Esophagus squamous epithelium (tissue), 4 donors: ENCODE results near the gene NPHP3.

Experiments used
- POLR2A ChIP-seq, 4 donors: fragments of 450-650 bp; IDR thresholded peaks; one replicate each; pipeline ENCODE4 v1.6.1; 2017; ENCODE audit warnings: antibody characterized with exemption in 4 of 4, mild to moderate bottlenecking in 4 of 4, moderate library complexity in 3 of 4
- TF ChIP-seq, protein P1 (sequence below), 6 experiments: fragments of 450-650 bp in 4 of 6; fragments of 200-600 bp in 2 of 6; sonication (generic) in 2 of 6; IDR thresholded peaks; one replicate each; pipeline ENCODE4 v1.5.1; 2016 to 2019; ENCODE audit warnings: antibody characterized with exemption in 6 of 6, mild to moderate bottlenecking in 4 of 6, moderate library complexity in 4 of 6

DNA sequence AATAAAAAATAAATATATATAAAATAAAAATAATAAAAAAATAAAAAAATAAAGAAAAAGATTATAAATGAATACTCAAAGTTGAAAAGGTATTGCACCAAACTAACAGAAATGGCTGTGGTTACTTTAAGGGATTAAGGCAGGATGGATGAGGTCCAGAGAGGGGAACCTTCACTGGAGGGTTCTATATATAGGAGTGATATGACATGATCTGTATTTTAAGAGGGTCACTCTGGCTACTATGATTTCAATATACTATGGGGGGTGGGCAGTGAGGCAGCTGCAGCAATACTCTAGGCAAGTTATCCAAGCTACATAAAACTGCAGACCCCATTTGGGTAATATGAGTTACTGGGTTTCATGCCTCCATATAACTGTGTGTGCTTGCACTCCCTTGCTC lies 87.2 kb downstream of the NPHP3 start:
- TF ChIP-seq, protein P1, sequence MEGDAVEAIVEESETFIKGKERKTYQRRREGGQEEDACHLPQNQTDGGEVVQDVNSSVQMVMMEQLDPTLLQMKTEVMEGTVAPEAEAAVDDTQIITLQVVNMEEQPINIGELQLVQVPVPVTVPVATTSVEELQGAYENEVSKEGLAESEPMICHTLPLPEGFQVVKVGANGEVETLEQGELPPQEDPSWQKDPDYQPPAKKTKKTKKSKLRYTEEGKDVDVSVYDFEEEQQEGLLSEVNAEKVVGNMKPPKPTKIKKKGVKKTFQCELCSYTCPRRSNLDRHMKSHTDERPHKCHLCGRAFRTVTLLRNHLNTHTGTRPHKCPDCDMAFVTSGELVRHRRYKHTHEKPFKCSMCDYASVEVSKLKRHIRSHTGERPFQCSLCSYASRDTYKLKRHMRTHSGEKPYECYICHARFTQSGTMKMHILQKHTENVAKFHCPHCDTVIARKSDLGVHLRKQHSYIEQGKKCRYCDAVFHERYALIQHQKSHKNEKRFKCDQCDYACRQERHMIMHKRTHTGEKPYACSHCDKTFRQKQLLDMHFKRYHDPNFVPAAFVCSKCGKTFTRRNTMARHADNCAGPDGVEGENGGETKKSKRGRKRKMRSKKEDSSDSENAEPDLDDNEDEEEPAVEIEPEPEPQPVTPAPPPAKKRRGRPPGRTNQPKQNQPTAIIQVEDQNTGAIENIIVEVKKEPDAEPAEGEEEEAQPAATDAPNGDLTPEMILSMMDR (IDR thresholded peaks at IDR 0.05): no peak
- TF ChIP-seq POLR2A (IDR thresholded peaks at IDR 0.05): no peak
